Measurements from ENCODE around the gene CDON.
"Not testable (repeated sequence)": the region's sequence is repeated elsewhere in the genome, so short reads cannot be mapped to it uniquely, and the experiment has no call there.

CDON gene

GRCh38 chr11:125926682-125927081 lies 136.0 kb downstream of the CDON start:
- Mint-ChIP-seq H3K36me3 (no peaks in the 10 kb centered on the region), H3K9me3 (no peaks in the 10 kb centered on the region), H3K4me1 (no peaks in the 10 kb centered on the region), H3K4me3 (no peak overlapping the region), H3K27ac (peak overlapping the region; percentile 17), H3K27me3 (peaks cover 5% of the 10 kb centered on the region)

- H3K27ac Mint-ChIP-seq = no peak overlapping the region
- H3K27me3 Mint-ChIP-seq = peaks cover 5% of the 10 kb centered on the region
- no peaks in the 10 kb centered on the region for H3K4me1 Mint-ChIP-seq
- H3K9me3 Mint-ChIP-seq = no peaks in the 10 kb centered on the region
- H3K4me3 Mint-ChIP-seq = no peak overlapping the region
- H3K36me3 Mint-ChIP-seq = no peaks in the 10 kb centered on the region
Measured at GRCh38 chr11:125925804-125926203, 136.9 kb downstream of the CDON start.

- no peaks in the 10 kb centered on the region for H3K4me1 Mint-ChIP-seq
- no peaks in the 10 kb centered on the region for H3K36me3 Mint-ChIP-seq
- no peaks in the 10 kb centered on the region for H3K9me3 Mint-ChIP-seq
- peaks cover 5% of the 10 kb centered on the region for H3K27me3 Mint-ChIP-seq
- no peak overlapping the region for H3K4me3 Mint-ChIP-seq
- H3K27ac Mint-ChIP-seq = no peak overlapping the region
Measured at GRCh38 chr11:125925247-125925740, 137.4 kb downstream of the CDON start.

GRCh38 chr11:125924384-125925007 lies 138.2 kb downstream of the CDON start:
- H3K4me1 Mint-ChIP-seq = no peaks in the 10 kb centered on the region
- no peaks in the 10 kb centered on the region for H3K9me3 Mint-ChIP-seq
- H3K27ac Mint-ChIP-seq = no peak overlapping the region
- no peaks in the 10 kb centered on the region for H3K36me3 Mint-ChIP-seq
- H3K4me3 Mint-ChIP-seq = no peak overlapping the region
- H3K27me3 Mint-ChIP-seq = peaks cover 7% of the 10 kb centered on the region

GRCh38 chr11:125923633-125924032 lies 139.0 kb downstream of the CDON start:
- Mint-ChIP-seq H3K4me1 (no peaks in the 10 kb centered on the region), H3K9me3 (no peaks in the 10 kb centered on the region), H3K36me3 (no peaks in the 10 kb centered on the region), H3K27ac (no peak overlapping the region), H3K4me3 (no peak overlapping the region), H3K27me3 (peaks cover 7% of the 10 kb centered on the region)

GRCh38 chr11:125923012-125923579 lies 139.6 kb downstream of the CDON start:
- Mint-ChIP-seq H3K27ac (no peak overlapping the region), H3K4me1 (no peaks in the 10 kb centered on the region), H3K9me3 (no peaks in the 10 kb centered on the region), H3K36me3 (no peaks in the 10 kb centered on the region), H3K27me3 (peaks cover 7% of the 10 kb centered on the region), H3K4me3 (no peak overlapping the region)

GRCh38 chr11:125922156-125922555 lies 140.5 kb downstream of the CDON start:
- no peaks in the 10 kb centered on the region for H3K9me3 Mint-ChIP-seq

GRCh38 chr11:125921042-125921441 lies 141.6 kb downstream of the CDON start:
- H3K4me1 Mint-ChIP-seq = no peaks in the 10 kb centered on the region
- H3K27ac Mint-ChIP-seq = no peak overlapping the region
- H3K36me3 Mint-ChIP-seq = no peaks in the 10 kb centered on the region
- H3K4me3 Mint-ChIP-seq = no peak overlapping the region
- peaks cover 4% of the 10 kb centered on the region for H3K27me3 Mint-ChIP-seq
- no peaks in the 10 kb centered on the region for H3K9me3 Mint-ChIP-seq

More at GRCh38 chr11:125922156-125922555, 140.5 kb downstream of the CDON start:
- H3K36me3 Mint-ChIP-seq = no peaks in the 10 kb centered on the region
- H3K4me3 Mint-ChIP-seq = no peak overlapping the region
- no peaks in the 10 kb centered on the region for H3K4me1 Mint-ChIP-seq
- H3K27ac Mint-ChIP-seq = no peak overlapping the region
- peaks cover 7% of the 10 kb centered on the region for H3K27me3 Mint-ChIP-seq

GRCh38 chr11:125918140-125918840 lies 144.4 kb downstream of the CDON start:
- peaks cover 4% of the 10 kb centered on the region for H3K27me3 Mint-ChIP-seq
- no peaks in the 10 kb centered on the region for H3K36me3 Mint-ChIP-seq
- H3K4me3 Mint-ChIP-seq = no peak overlapping the region
- H3K9me3 Mint-ChIP-seq = no peaks in the 10 kb centered on the region
- no peak overlapping the region for H3K27ac Mint-ChIP-seq
- no peaks in the 10 kb centered on the region for H3K4me1 Mint-ChIP-seq

GRCh38 chr11:125916683-125917347 lies 145.9 kb downstream of the CDON start:
- Mint-ChIP-seq H3K4me1 (no peaks in the 10 kb centered on the region), H3K9me3 (no peaks in the 10 kb centered on the region), H3K36me3 (no peaks in the 10 kb centered on the region), H3K4me3 (no peak overlapping the region), H3K27me3 (peaks cover 11% of the 10 kb centered on the region), H3K27ac (no peak overlapping the region)

- not testable (repeated sequence) for H3K9me3 Mint-ChIP-seq, H3K4me3 Mint-ChIP-seq, H3K4me1 Mint-ChIP-seq, H3K27ac Mint-ChIP-seq, H3K36me3 Mint-ChIP-seq
- H3K27me3 Mint-ChIP-seq = peaks cover 19% of the 10 kb centered on the region
Measured at GRCh38 chr11:125914601-125915000, 148.1 kb downstream of the CDON start.

GRCh38 chr11:125910226-125910849 lies 152.3 kb downstream of the CDON start:
- no peaks in the 10 kb centered on the region for H3K4me1 Mint-ChIP-seq
- no peak overlapping the region for H3K4me3 Mint-ChIP-seq
- H3K9me3 Mint-ChIP-seq = no peaks in the 10 kb centered on the region
- peaks cover 28% of the 10 kb centered on the region for H3K27me3 Mint-ChIP-seq
- H3K36me3 Mint-ChIP-seq = no peaks in the 10 kb centered on the region
- H3K27ac Mint-ChIP-seq = no peak overlapping the region

All from activated naive CD4-positive, alpha-beta T cell treated with anti-CD3 and anti-CD28 coated beads, Interleukin-2, amount 50 U/mL, for 24 hours (primary cell).